HG02981 (cell line): ENCODE results near the gene GNAO1.

Source experiments
- ATAC-seq: cut with Tn5 transposase; IDR thresholded peaks from one replicate; pipeline ENCODE4 v1.9.1; 2021; ENCODE audit warnings: mild to moderate bottlenecking, moderate library complexity; ENCODE audit not compliant: unreplicated experiment

Gene GNAO1

DNA sequence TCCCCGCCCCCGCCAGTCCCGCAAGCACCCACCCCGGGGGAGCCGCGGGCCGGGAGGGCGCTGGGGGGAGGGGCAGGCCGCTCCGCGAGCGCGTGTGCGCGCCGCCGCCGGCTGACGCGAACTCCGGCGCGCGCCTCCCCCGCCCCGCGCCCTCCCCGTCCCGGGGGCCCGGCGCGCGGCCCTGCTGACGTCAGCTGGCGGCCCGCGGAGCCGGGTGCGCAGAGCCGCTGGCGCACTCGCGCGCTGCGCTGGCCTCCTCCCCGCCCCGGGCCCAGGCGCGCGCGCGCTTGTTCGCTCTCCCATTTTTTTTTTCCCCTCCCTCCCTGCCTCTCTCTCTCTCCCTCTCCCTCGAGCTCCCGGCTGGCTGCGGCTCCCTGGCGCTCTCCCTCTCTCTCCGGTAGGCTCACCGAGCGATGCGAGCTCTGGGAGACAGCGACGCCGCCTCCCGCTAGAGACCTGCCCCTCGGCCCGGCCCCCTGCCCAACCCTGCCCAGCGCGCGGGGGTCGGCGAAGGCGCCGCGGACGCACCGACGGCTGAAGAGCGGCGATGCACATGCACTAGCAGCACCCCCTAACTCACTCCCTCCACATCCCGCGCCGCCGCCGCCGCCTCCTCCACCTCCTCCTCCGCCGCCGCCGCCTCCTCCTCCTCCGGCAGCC, at the start of gene GNAO1:
GNAO1 (plus strand) TSS at position 334 of the 660 bp plus-strand sequence. CDS start 747 bp downstream, outside the sequence.
- ATAC-seq = peak; percentile 48

DNA sequence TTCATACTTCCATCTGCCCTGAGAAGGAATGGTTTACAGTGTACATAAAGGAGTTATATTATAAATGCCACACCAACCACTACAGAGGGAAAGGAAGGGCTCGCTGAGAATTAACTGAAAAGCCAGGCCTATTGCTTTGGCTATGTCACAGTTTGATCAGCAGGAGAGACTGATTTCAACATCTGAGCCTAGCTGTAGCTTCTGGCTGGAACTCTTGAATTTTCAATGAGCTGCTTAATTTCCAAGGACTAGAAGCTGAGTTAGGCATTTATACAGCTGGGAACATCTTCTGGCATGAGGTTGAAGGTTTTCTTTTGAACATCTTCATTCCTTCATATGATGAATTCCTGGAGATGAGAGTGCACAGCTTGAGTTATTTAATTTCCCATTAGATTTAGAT, 47.6 kb upstream of the GNAO1 start:
- no peak for ATAC-seq

DNA sequence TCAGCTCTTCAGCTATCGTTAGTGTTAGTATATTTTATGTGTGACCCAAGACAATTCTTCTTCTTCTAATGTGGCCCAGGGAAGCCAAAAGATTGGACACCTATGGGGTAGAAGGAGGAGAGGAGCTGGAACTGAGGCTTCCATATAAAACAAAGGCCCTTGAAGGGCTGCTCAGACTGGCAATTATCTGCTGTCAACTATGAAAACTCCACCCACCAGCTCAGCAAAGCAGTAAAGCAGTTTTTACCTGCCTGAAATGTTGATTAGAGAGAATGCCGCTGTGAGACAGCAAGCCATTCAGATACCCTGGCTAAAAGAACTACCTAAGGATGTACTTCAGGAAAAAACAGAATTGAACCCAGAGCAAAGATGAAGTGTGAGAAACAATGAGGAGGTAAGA, 45.9 kb upstream of the GNAO1 start:
- no peak for ATAC-seq

DNA sequence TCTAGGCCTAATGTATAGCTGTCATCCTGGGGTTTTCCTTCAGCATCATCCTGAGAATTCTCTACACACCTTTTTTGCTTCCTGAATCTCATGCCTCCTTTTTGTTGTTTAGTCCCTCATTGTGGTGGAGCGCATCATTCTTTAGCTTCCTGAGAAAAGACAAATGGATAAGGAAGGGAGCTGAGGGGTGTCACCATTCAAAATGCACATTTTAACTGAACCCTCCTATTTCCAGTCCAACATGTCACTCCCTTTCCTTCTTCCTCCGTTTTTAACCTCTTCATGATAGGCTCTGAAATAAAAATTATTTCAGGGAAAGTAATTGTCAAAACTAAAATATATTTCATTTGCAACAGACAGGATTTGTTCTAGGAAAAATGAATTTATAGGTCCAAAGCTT, 39.7 kb upstream of the GNAO1 start:
- no peak for ATAC-seq

DNA sequence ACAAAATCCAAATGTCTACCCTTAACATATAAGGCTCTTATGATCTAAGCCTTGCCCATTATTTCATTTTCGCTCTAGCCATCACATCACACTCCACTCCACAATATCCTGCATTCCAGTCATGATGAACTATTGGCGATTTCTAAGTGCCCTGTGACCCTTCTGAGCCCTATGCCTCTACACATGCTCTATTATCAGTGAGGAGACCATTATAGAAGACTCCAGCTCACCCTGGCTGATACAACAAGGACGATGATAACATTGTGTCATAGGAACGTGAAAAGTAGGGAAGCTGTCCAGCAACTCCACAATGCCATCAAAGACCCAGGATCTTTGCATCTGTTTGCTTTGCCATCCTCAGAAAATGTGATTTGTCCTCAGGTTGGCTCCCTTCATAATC, 29.6 kb upstream of the GNAO1 start:
- no peak for ATAC-seq

DNA sequence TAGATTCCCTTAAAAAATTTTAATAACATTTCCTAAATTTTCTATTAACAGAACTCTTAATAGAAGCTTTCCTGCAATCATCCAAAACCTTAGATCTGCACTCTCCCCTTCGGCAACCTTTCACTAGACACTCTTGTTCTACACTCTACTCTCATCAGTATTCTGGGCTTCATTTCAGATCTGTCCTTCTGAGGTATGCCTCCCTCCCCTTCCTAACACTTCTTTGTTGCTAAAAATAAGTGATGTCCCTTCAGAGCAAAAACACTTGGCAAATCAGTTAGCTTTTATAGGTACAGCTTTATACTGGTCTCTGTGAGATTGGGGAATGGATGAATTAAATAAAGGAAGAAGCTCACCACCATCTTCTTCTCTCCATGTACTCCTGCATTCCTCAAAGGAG, 28.2 kb upstream of the GNAO1 start:
- no peak for ATAC-seq

DNA sequence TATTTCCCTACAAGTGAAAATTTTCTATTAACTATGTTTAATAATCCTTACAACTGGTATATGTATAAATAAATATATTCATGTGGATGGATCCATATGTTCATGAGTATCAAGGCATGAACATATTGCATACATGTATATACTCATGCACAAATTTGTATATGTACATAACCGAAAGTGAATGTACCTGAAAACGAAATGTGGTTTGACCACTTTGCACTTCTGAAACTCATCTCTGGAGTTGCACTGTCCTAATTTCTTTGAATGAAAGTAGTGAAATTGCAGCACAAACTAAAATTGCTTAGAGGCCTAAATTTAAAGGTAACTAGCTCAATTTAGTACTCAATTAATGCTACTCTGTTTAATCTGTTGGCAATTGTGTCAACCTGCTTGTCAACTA, 27.4 kb upstream of the GNAO1 start:
- ATAC-seq = peak; percentile 92

DNA sequence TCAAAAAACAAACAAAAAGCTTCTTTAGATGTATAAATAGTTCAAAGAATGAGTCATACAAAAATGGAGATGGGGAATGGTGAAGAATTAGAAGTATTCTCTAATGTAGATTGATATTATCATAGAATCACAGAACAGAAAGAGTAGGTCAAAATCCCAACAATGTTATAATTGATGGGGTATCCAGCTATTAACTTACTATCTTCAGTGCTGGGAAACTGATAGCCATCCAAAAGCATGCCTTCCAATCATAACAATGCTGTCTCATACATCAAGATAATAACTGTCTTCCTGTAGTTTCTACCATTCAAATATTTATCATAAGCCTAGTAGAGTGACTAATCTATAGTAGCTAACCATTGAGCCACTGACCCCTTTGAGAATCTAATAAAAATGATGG, 26.7 kb upstream of the GNAO1 start:
- ATAC-seq = no peak

DNA sequence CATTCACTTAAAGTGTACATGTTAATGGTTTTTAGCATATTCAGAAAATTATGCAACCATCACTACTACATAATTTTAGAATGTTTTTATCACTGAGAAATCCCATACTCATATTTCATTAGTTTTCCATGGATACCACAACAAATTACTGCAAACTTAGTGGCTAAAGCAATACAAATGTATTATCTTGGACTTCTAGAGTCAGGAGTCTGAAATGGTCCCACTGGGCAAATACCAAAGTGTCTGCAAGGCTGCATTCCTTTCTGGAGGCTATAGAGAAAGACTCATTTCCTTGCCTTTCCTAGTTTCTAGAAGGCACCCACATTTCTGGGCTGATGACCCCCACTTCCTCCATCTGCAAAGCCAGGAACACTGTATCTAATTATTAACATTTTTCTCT, 16.9 kb upstream of the GNAO1 start:
- ATAC-seq = no peak

DNA sequence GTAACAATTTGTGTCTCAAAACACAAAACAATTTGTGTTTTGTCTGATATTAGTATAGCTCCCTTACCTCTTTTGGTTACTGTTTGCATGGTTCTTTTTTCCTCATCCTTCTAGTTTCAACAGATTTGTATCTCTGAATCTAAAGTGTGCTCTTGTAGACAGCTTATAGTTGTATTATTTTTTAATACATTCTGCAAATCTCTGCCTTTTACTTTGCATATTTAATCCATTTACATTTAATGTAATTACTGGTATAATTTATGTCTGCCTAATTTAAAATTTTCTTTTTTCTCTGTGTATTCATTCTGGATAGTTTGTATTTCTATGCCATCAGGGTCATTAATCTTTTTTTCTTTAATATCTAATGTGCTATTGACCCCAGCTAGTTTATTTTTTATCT, 9.9 kb upstream of the GNAO1 start:
- ATAC-seq = no peak

DNA sequence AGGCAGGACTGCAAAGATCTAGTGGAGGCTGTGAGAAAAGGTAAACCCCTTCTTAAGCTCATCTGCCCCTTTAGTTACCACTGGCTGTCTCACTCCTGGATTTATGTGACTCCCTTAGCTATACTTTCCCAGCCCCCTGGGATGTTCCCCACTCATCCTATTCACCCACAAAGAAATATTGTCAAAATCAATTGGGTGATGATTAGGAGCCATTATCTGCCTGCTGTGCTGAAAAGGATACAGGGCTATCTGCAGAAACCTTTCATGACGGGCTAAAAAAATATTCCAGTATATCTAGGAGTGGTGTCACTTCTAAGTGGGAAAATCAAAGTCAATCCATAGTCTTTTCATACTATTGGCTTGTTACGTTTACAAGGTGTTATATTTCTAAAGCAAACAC, 8.0 kb upstream of the GNAO1 start:
- ATAC-seq = no peak

DNA sequence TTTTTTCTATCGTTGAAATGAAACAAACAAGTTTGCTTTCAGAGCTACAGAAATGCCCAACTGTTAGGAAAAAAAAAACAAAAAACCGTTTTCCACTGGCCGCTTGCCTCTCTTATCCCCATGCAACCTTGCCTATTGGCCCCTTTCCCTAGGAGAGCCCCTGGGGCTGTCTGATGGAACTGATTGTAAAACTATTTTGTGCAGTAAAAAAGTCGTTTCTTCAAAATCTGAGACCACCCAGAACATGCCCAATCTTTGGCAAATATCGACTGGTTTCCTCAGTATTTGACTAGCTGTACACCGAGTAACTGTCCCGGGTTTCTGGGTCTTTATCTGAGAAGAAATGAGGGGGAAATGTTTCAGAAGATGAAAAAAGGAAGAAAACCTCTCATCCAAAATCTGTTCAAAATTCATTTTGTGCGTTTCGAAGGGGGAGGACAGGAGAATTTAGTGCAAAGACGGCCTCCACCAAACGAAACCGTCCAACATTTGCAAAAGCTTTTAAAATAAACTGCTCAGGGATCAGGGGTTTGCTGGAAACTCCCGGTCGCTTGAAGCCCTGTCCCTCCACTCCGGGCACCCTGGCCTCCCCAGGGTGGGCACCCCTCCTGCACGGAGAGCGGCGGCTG, 1.1 kb upstream of the GNAO1 start:
- ATAC-seq = no peak

DNA sequence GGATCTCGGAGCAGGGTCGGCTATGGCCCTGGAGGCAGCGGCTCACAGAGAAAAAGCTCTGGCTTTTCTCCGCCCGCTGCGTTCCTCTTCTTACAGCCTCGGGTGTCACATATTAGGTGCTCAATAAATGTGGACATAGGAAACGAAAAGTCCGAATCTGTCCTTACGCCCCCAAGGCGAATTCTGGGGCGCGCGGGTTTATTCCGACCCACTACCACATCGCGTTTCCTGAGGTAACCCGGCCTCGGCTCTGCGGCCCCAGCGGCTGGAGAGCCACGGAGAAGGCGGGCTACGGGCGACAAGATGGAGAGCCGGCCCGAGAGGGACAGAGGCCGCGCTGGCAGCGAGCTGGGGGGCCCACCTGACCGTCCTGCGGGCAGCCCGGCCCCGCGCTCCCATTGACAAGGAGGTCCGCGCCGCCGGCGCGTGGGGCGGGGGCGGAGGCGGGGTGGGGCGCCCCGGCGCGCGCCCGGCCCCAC, 573 bp upstream of the GNAO1 start:
- ATAC-seq = peak; percentile 15

DNA sequence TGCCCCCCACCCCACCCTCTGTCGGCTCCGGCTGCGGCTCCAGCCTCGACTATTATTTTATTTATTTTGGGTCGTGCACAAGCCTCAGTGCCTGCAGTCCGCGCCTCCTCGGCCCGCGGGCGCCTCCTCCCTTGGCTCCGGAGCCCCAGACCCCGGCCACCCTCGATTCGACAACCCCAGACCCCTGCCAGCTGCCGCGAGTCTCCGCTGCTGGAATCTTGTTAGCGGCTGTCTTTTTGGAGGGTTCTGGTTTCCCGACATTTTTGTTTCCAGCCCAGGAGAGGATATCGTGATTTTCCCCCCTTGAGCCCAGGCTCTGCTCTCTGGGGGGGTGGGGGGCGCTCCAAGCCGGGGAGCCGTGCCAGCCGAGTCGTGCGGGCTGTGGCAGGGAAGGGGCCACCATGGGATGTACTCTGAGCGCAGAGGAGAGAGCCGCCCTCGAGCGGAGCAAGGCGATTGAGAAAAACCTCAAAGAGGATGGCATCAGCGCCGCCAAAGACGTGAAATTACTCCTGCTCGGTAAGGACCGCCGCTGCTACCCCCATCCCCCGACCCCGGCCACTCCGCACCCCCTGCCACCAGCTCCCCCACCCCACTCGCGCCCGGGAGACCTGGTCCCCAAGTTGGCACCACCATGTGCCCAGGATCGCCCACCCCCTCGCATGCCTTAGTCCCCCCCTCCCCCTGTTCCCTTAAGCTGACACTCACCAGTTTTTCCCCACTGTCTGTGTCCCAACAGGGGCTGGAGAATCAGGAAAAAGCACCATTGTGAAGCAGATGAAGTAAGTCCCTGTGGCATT, 746 bp downstream of the GNAO1 start:
- ATAC-seq = no peak

DNA sequence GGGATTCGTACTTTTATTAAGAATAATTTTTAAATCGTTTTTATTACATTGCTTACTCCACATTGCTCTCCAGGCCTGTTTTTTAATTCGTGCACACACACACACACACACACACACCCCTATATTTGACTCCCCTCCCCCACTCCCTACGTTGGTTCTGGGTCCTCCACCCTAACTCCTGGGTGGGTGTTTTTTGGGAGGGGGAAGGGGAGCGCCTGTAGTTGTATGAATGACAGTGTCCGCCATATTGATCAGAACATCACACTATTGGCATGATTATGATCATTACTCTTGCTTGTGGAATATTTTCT, 1.3 kb downstream of the GNAO1 start:
- ATAC-seq = no peak

DNA sequence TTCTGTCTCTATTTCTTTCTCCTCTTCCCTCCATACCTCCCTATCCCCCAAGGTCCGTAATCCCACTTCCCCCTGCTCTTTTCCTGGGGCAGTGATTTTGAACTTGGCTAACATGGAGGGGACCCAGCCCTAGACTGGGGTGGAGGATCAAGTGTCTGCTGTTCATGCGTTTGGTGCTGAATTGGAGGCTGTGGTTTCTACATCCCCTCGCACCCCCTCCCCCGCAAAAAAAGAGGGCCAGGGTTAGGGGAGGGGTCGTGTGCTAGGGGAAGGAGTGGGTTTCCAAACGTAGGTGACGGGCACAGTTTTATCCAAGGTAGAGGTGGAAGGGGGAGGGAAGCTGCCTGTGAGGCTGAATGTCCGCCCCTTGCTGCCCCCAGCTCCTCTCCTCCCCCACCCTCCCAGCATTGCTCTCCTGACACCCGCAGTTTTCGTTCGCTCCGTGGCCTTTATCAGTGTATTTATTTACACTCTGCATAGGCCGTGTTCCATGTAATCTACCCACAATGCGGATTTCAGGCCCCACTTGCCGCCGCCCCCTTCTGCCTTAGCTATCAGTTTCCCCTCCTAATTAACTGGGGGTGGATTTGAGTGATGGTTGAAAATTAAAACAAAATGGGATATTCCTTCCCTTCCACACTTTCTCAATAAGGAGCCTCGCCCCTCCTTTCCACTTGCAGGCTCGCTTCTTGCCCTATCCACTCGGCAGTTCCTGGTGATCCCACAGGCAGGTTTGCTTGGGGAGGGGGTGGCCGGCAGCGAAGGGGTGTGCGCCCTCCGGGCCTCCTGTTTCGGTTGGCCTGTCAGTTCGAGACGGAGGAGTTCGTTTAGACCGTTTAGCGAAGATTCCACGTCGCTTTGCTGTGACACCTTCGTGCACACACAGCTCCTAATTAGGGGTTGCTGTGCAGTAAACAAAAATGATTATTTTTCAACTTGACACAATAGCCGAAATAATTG, 2.0 kb downstream of the GNAO1 start:
- ATAC-seq = no peak

DNA sequence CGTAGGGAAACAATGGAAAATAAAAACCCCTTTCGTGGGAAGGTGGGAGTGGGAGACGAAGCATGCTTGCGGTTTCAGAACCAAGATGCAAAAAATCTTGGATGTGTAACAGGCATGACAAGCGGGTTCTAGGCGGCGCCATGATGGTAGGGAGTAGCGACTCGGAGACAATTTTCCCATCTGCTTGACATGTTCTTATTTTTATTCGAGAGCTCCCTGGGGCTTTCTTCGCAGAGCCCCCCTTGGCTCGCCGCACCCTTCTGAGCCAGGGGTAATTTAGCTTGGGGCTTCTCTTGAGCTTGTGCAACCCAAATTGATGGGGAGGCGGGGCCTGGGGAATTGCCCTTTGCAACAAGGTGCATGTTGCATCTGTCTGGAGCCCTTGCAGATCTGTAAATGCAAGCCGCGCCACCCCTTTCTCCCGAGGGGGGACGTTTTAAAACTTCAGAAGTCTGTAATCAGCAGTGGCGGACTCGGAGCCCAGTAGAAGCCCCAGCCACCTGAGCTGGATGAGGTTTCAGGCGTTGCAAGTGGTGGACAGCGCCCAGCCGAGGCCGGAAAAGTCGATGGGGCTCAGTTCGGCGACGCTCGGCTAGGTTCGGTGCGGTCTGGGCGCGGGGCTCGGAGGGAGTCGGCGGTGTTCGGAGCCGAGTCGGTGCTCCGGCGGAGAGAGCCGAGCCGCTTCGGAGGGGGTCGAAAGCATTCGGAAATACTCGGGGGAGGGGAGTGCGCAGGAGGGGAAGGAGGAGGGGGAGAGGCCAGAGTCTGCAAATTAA, 2.9 kb downstream of the GNAO1 start:
- ATAC-seq = no peak

DNA sequence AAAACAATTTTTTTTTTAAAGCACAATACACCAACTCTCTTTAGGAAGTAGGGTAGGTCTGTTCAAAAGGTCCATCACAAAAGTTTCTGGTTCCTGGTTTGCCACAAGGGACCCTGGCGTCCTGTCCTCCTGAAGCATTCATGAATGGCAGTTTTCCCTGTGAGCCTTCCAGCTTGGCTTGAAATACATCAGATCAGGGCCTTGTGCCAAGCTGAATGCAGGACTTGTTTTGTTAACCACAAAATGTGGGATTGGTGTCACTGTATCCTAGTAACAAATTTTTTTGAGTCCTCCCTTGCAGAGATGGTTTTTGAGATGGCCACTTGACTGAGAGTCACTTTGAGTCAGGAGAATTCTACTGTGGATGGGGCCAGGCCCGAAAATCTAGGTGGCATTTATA, 3.9 kb downstream of the GNAO1 start:
- no peak for ATAC-seq

DNA sequence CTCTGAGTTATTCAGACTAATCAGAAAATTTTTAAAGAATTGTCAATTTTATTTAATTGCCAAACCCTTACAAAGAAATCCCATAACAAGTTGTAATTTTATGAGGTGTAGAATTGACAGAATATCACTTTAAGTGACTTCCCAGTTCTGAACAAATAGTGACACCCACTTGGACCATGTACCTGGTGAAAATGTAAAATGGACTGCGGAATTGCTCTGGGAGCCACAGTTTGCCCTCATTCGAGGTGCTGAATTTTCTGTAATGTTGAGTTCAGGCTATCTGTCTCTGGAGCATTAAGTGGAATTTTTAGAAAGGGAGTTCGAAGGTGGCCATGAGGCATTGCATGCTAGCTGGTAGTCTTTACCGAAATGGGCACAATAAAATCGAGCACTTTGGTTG, 5.1 kb downstream of the GNAO1 start:
- no peak for ATAC-seq
